T-cell (primary cell): ENCODE data around the gene ENTPD8. TPM values are rescaled to one million over a fixed set of nuclear protein-coding genes. Genes with fewer than 3 reads are reported as not detected.

Experiments
- ATAC-seq, 4 experiments: fragments of 200-7000 bp in 3 of 4; fragments of 150-1000 bp in 1 of 4; cut with Tn5 transposase; replicated peaks in 1 of 4; 1 replicate in 3 of 4; 2 replicates in 1 of 4; pipeline ENCODE4 v1.10.0; 2021; ENCODE audit warnings: moderate library complexity in 3 of 4, mild to moderate bottlenecking in 2 of 4, moderate number of reproducible peaks in 1 of 4
- CTCF ChIA-PET, 2 donors: fragments of 300-600 bp; sonication (Branson Sonifier 250); formaldehyde crosslinking; loops; one replicate each; lab custom pipeline; 2022; ENCODE audit warnings: antibody characterized with exemption in 2 of 2; lab: Charles Lee
- POLR2A ChIA-PET, 2 donors: fragments of 300-600 bp; sonication (Branson Sonifier 250); formaldehyde crosslinking; loops; one replicate each; lab custom pipeline; 2022; ENCODE audit warnings: antibody characterized with exemption in 2 of 2; lab: Charles Lee
- DNase-seq, 35 experiments: peaks; one replicate each; pipeline versions ENCODE4 v3.0.0 to v3.0.0-alpha.2; 2013 to 2023
- H3K27ac ChIP-seq: one replicate; pipeline ENCODE4 v1.5.1; 2013; ENCODE audit warnings: low read length
- H3K27me3 ChIP-seq, 2 experiments: replicated peaks in 1 of 2; 1 replicate in 1 of 2; 2 replicates in 1 of 2; pipeline versions ENCODE4 v1.6.1 to v1.7.0; 2013; ENCODE audit warnings: low read length in 1 of 2, mixed read lengths in 1 of 2; ENCODE audit not compliant: control insufficient read depth in 2 of 2, insufficient read depth in 2 of 2; ENCODE audit errors: extremely low read depth in 1 of 2
- H3K36me3 ChIP-seq, 2 donors: 1 replicate in 1 of 2; 2 replicates in 1 of 2; pipeline versions ENCODE4 v1.6.1 to v1.7.0; 2013; ENCODE audit warnings: low read length in 1 of 2; ENCODE audit not compliant: control insufficient read depth in 2 of 2, insufficient read depth in 1 of 2; ENCODE audit errors: extremely low read depth in 1 of 2
- H3K4me1 ChIP-seq, 2 experiments: 1 replicate in 1 of 2; 2 replicates in 1 of 2; pipeline versions ENCODE4 v1.6.1 to v1.7.0; 2013; ENCODE audit warnings: low read length in 2 of 2, mixed read lengths in 1 of 2; ENCODE audit not compliant: insufficient read depth in 2 of 2, control insufficient read depth in 1 of 2; ENCODE audit errors: extremely low read depth in 1 of 2
- H3K4me3 ChIP-seq, 2 donors: 1 replicate in 1 of 2; 2 replicates in 1 of 2; pipeline versions ENCODE4 v1.5.1 to v1.7.0; 2013; ENCODE audit warnings: mild to moderate bottlenecking in 2 of 2, low read length in 1 of 2, moderate library complexity in 1 of 2; ENCODE audit not compliant: control insufficient read depth in 1 of 2; ENCODE audit errors: extremely low read depth in 1 of 2
- H3K9me3 ChIP-seq: 2 replicates; pipeline ENCODE4 v1.7.0; 2013
- H3K27ac Mint-ChIP-seq, 2 donors: one replicate each; pipeline ENCODE4 v1.8.0; 2020 to 2021; ENCODE audit warnings: mild to moderate bottlenecking in 2 of 2, mixed read lengths in 2 of 2
- H3K27me3 Mint-ChIP-seq, 2 donors: one replicate each; pipeline ENCODE4 v1.8.0; 2021 to 2022; ENCODE audit warnings: mixed read lengths in 2 of 2
- H3K36me3 Mint-ChIP-seq: one replicate; pipeline ENCODE4 v1.8.0; 2021; ENCODE audit warnings: mixed read lengths
- H3K4me1 Mint-ChIP-seq, 3 donors: one replicate each; pipeline ENCODE4 v1.8.0; 2020 to 2022; ENCODE audit warnings: mixed read lengths in 3 of 3, mild to moderate bottlenecking in 1 of 3
- H3K4me3 Mint-ChIP-seq, 3 donors: one replicate each; pipeline ENCODE4 v1.8.0; 2020 to 2022; ENCODE audit warnings: mild to moderate bottlenecking in 3 of 3, mixed read lengths in 3 of 3, moderate library complexity in 3 of 3
- H3K9me3 Mint-ChIP-seq, 3 donors: one replicate each; pipeline ENCODE4 v1.8.0; 2020 to 2022; ENCODE audit warnings: mixed read lengths in 3 of 3
- WGBS: methylation state at CpG from one replicate; pipeline ENCODE4 v1.1.5; 2013; ENCODE audit warnings: missing lambda C conversion rate; ENCODE audit not compliant: insufficient coverage; 5-methylcytosine and 5-hydroxymethylcytosine counted together
- total RNA-seq, 35 experiments: library from RNA in 6 of 35; stranded (reverse) in 6 of 35; fragments of 120-200 nt in 1 of 35; gene quantifications; one replicate each; pipeline versions ENCODE4 v1.2.1 to v1.2.4 and lab custom pipeline; 2013 to 2026

ENTPD8 gene
- total RNA-seq, 5 donors from 2014 or later (not counting 1 experiment from before 2014, with no cell fraction given) = not detected

DNA sequence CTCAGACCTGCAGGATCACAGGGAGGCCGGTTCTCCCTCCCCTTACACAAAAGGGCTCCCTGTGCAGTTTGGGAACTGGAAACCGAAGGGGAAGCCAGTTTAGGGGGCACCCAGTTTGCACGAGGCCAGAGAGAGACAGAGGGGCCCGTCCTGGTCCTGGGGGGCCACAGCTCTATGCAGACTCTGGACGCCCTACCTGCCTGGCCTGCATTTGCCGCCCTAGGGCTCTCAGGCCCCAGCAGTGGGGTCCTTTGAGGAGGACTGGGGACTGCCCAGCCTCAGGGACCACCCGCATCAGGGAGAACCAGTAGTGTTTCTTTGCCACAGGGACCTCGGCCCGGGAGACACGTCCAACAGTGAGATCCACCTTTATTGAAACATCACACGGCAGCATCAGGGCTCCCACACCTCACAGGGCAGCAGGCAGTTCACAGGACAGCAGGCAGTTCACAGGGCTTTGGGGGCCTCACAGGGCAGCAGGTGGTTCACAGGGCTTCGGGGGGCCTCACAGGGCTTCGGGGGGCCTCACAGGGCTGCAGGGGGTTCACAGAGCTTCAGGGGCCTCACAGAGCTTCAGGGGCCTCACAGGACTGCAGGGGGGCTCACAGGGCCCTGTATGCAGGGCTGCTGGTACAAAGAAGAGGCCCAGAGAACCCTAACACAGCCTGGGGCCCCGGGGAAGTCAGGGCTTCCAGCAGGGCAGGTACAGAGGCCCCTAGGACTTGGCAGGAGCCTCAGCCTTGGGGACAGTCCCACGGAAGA, 18.6 kb upstream of the ENTPD8 start:
- no peak for ATAC-seq
- Histone ChIP-seq H3K4me1 (peaks cover 28 to 73% of the 10 kb centered on the region in 2 experiments), H3K36me3 (peaks cover 9% of the 10 kb centered on the region in 2 donors), H3K27me3 (peaks cover 0 to 5% of the 10 kb centered on the region in 2 experiments), H3K27ac (peak overlapping the region; percentile 85), H3K4me3 (peak overlapping the region; percentile 54 to 56), H3K9me3 (no peaks in the 10 kb centered on the region)
- H3K27ac Mint-ChIP-seq = peak overlapping the region; percentile 69 to 82
- no peaks in the 10 kb centered on the region for H3K36me3 Mint-ChIP-seq
- POLR2A ChIA-PET = no interaction called here
- peak overlapping the region; percentile 61 to 72 (median 66) for H3K4me3 Mint-ChIP-seq
- H3K4me1 Mint-ChIP-seq = peaks cover 31 to 43% (median 37%) of the 10 kb centered on the region in 3 donors
- 45% methylated on average over 14 of the region's 15 CpGs for WGBS
- CTCF ChIA-PET = interaction anchor here in 1 of 2 donors (0.8 kb wide), 1 partner anchor 37 kb away, joined by 3 read pairs; the partner anchor contains the start of genes EXD3 and NOXA1
- H3K27me3 Mint-ChIP-seq = no peaks in the 10 kb centered on the region
- H3K9me3 Mint-ChIP-seq = no peaks in the 10 kb centered on the region
- DNase-seq = no peak

DNA sequence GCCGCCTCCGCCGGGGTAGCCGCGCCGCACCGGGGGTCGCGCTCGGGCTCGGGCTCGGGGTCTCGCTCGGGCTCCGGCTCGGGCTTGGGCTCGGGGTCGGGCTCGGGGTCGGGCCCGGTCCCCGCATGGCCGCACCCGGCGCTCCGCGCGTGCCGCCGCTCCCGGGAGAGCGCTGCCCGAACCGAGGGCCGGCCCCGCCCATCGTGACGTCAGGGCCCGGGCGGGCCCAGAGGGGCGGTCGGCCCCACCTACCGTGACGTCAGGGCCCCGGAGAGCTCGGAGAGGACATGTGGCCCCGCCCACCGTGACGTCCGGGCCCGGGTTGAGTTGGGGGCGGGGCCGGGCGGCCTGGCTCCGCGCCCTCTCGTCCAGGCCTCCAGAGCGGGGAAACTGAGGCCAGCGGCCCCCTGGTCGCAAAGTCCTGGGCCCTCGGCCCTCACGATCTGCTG, 18.0 kb upstream of the ENTPD8 start, which contains the start of gene NSMF:
NSMF (minus strand) TSS at position 183 of the 449 bp plus-strand sequence. CDS start 232 bp downstream, outside the sequence.
- H3K9me3 ChIP-seq = no peaks in the 10 kb centered on the region
- Mint-ChIP-seq H3K27me3 (no peaks in the 10 kb centered on the region), H3K27ac (peak within 1 kb of the TSS; percentile 69 to 82), H3K9me3 (no peaks in the 10 kb centered on the region), H3K4me1 (peaks cover 31 to 49% (median 43%) of the 10 kb centered on the region in 3 donors), H3K36me3 (no peaks in the 10 kb centered on the region), H3K4me3 (peak within 1 kb of the TSS; percentile 61 to 72 (median 66))
- ChIA-PET CTCF (interaction anchor here in 1 of 2 donors (0.8 kb wide), 1 partner anchor 36 kb away, joined by 3 read pairs; the partner anchor contains the start of genes EXD3 and NOXA1), POLR2A (no interaction called here)
- peak; percentile 82 to 98 (median 92) for DNase-seq
- peak; percentile 69 to 81 (median 73) for ATAC-seq
- H3K27ac ChIP-seq = peak within 1 kb of the TSS; percentile 85
- H3K27me3 ChIP-seq = peaks cover 0 to 5% of the 10 kb centered on the region in 2 experiments
- WGBS = under 1% methylated on average over 61 of the region's 62 CpGs
- peaks cover 28 to 79% of the 10 kb centered on the region in 2 experiments for H3K4me1 ChIP-seq
- peaks cover 9 to 10% of the 10 kb centered on the region in 2 donors for H3K36me3 ChIP-seq
- peak within 1 kb of the TSS; percentile 54 to 56 for H3K4me3 ChIP-seq

- POLR2A ChIA-PET = no interaction called here
- H3K4me1 ChIP-seq = peaks cover 30 to 85% of the 10 kb centered on the region in 2 experiments
- H3K27me3 ChIP-seq = peaks cover 0 to 4% of the 10 kb centered on the region in 2 experiments
- no peaks in the 10 kb centered on the region for H3K9me3 Mint-ChIP-seq
- H3K27ac Mint-ChIP-seq = no peak overlapping the region
- peak overlapping the region in 1 of 3 donors; percentile 48 for H3K4me3 Mint-ChIP-seq
- DNase-seq = peak in 1 of 35 experiments; percentile 15
- no peaks in the 10 kb centered on the region for H3K9me3 ChIP-seq
- CTCF ChIA-PET = no interaction called here
- peaks cover 9 to 10% of the 10 kb centered on the region in 2 donors for H3K36me3 ChIP-seq
- 18% methylated on average over 71 of the region's 88 CpGs for WGBS
- no peaks in the 10 kb centered on the region for H3K27me3 Mint-ChIP-seq
- H3K36me3 Mint-ChIP-seq = no peaks in the 10 kb centered on the region
- peak; percentile 13 to 20 (median 14) for ATAC-seq
- no peak overlapping the region for H3K27ac ChIP-seq
- H3K4me3 ChIP-seq = peak overlapping the region; percentile 38 to 52
- peaks cover 31 to 53% (median 46%) of the 10 kb centered on the region in 3 donors for H3K4me1 Mint-ChIP-seq
Measured at GRCh38 chr9:137458194-137459151, 17.3 kb upstream of the ENTPD8 start.

- Histone ChIP-seq H3K36me3 (peaks cover 14 to 16% of the 10 kb centered on the region in 2 donors), H3K4me3 (no peak overlapping the region), H3K27me3 (peaks cover 0 to 3% of the 10 kb centered on the region in 2 experiments), H3K27ac (no peak overlapping the region), H3K9me3 (no peaks in the 10 kb centered on the region), H3K4me1 (peaks cover 38 to 85% of the 10 kb centered on the region in 2 experiments)
- POLR2A ChIA-PET = interaction anchor here in 1 of 2 donors (0.5 kb wide), 1 partner anchor 87 kb away, joined by 3 read pairs; no protein-coding TSS in a partner anchor
- no peaks in the 10 kb centered on the region for H3K9me3 Mint-ChIP-seq
- CTCF ChIA-PET = no interaction called here
- no peak overlapping the region for H3K27ac Mint-ChIP-seq
- H3K36me3 Mint-ChIP-seq = no peaks in the 10 kb centered on the region
- peaks cover 27 to 56% (median 43%) of the 10 kb centered on the region in 3 donors for H3K4me1 Mint-ChIP-seq
- WGBS = 96% methylated on average over 37 of the region's 44 CpGs
- H3K4me3 Mint-ChIP-seq = peak overlapping the region in 2 of 3 donors; percentile 43 to 48
- no peak for ATAC-seq
- DNase-seq = peak in 1 of 35 experiments; percentile 5
- no peaks in the 10 kb centered on the region for H3K27me3 Mint-ChIP-seq
Measured at GRCh38 chr9:137457406-137458193, 16.4 kb upstream of the ENTPD8 start.

GRCh38 chr9:137456864-137457405, 15.8 kb upstream of the ENTPD8 start:
- Mint-ChIP-seq H3K4me3 (peak overlapping the region in 2 of 3 donors; percentile 17 to 41), H3K4me1 (peaks cover 32 to 60% (median 43%) of the 10 kb centered on the region in 3 donors), H3K36me3 (no peaks in the 10 kb centered on the region), H3K27ac (no peak overlapping the region), H3K27me3 (no peaks in the 10 kb centered on the region), H3K9me3 (no peaks in the 10 kb centered on the region)
- CTCF ChIA-PET = no interaction called here
- H3K9me3 ChIP-seq = no peaks in the 10 kb centered on the region
- POLR2A ChIA-PET = interaction anchor here in 1 of 2 donors (0.5 kb wide), 1 partner anchor 86 kb away, joined by 3 read pairs; no protein-coding TSS in a partner anchor
- H3K27me3 ChIP-seq = peaks cover 0 to 3% of the 10 kb centered on the region in 2 experiments
- ATAC-seq (no peak), DNase-seq (no peak)
- H3K4me3 ChIP-seq = no peak overlapping the region
- no peak overlapping the region for H3K27ac ChIP-seq
- peaks cover 40 to 85% of the 10 kb centered on the region in 2 experiments for H3K4me1 ChIP-seq
- peaks cover 14 to 16% of the 10 kb centered on the region in 2 donors for H3K36me3 ChIP-seq
- WGBS = 97% methylated on average over 8 of the region's 10 CpGs
